Left ventricle myocardium superior (tissue), 1 donor: ENCODE results near the gene CIDEC. TPM values are rescaled to one million over a fixed set of nuclear protein-coding genes. Genes with fewer than 3 reads are reported as not detected.
A peak's percentile ranks its signal among the peaks of the same experiment; 100 is the strongest.
"Not testable (repeated sequence)": the region's sequence is repeated elsewhere in the genome, so short reads cannot be mapped to it uniquely, and the experiment has no call there.

ENCODE experiments used
- ATAC-seq: fragments of 200-7000 bp; cut with Tn5 transposase; one replicate; pipeline ENCODE4 v1.9.1; 2020; ENCODE audit warnings: mild to moderate bottlenecking, moderate library complexity
- DNase-seq: peaks from one replicate; pipeline ENCODE4 v3.0.0-alpha.2; 2020
- intact Hi-C: fragments of 100-400 bp; cut with micrococcal nuclease; formaldehyde crosslinking; loops from one replicate; pipeline ENCODE4 v1.11.0; 2022
- total RNA-seq: library from RNA; stranded (reverse); fragmentation: NEBNext Ultra II Directional; extraction: Animal tissue kit (Norgen Biotek cat#: 25700); gene quantifications from one replicate; pipeline ENCODE4 v1.2.1, GENCODE V29; 2021
- donor health status: DM: no; HTN: yes; CAD: no; lungs with severe emphysema.

CIDEC gene
- total RNA-seq, 1 donor from 2014 or later, result 2.5 TPM

DNA sequence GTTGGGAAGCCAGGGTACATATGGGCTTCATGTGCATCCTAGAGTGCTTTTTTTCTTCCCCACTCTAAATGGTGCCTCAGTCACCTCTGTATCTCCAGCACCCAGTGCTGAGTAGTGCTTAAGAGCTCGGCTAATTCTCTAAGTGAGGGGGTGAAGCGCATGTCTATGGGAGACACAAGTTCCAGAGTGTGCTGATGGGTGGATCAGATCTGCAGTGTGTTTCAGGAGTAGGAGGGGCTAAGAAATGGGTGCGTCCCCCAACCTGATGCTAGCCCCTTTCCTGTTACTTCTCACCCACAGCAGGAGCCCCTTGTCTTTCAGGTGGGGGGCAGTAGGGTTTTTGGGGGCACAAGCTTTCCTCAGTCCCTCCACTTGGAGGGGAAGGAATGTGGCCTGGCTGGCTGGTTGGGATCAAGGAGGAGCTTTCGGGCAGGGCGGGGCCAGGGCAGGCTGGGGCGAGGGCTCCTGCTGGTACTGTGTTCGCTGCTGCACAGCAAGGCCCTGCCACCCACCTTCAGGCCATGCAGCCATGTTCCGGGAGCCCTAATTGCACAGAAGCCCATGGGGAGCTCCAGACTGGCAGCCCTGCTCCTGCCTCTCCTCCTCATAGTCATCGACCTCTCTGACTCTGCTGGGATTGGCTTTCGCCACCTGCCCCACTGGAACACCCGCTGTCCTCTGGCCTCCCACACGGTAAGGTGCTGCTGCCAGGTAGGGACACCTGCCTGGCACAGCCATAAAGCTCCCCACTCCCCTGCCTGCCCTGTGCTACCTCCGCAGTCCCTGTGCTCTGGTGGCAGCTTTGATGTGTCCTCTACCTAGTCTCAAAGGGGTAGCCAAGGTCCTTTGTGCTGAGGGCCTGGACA is 22.6 kb upstream of the CIDEC start, which contains the start of gene IL17RE:
IL17RE (plus strand) TSS at position 477 of the 866 bp plus-strand sequence; CDS start at position 562, 85 bp downstream.
- no peak for ATAC-seq
- no peak for DNase-seq
- intact Hi-C loops, result no loop called here

DNA sequence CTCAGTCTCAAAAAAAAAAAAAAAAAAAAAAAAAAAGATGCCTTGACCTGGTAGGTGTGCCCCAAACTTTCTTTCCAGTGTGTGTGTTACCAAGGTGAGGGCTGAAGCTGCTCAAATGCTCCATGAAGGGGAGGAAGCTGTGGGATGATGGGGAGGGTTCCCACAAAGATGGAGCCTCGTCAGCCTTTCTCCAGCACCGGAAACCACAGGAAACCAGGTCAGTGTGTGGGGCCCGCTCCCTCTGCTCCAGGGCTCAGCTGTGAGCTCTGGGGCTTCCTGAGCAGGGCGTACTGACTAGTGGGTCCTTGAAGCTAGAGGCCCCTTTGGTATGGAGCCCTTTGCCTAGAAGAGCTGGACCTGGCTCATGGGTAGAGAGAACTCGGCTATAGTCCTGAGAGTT is 21.9 kb upstream of the CIDEC start:
- DNase-seq, result no peak
- no peak for ATAC-seq
- intact Hi-C loops, result no loop called here

DNA sequence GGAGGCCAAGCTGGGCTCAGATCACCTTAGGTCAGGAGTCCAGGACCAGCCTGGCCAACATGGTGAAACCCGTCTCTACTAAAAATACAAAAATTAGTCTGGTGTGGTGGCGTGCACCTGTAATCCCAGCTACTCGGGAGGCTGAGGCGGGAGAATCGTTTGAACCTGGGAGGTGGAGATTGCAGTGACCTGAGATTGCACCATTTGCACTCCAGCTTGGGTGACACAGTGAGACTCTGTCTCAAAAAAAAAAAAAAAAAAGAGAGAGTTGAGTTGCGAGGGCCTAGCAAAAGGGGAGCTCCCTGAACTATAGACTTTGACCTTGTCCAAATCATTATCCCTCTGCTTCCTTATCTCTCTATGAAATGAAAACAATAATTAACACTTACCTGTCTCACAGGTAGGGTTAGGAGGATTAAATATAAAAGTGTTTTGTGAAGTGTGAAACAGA is 20.9 kb upstream of the CIDEC start:
- ATAC-seq, intact Hi-C loops, DNase-seq: not testable (repeated sequence)

DNA sequence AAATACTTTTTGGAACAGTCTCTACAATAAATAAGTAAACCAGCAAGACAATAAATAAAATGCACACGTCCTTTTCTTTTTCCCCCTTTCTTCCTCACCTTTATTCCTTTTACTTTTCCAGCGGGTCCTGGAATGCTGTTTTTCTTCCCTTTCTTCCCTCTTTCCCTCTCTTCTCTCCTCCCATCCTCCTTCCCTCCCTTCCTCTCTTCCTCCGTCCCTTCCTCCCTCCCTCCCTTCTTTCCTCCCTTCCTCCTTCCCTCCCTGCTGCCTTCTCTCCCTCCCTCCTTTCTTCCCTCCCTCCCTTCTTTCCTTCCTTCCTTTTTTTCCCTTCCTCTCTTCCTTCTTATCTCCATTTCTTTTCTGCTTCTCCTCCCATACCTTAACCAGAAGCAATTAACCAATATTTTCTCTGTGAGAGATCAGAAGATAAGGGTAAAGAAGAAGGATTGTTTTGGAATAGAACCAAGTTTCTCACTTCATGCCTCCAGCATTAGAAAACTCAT is 19.3 kb upstream of the CIDEC start:
- no peak for DNase-seq
- intact Hi-C loops, result no loop called here
- ATAC-seq, result no peak

GRCh38 chr3:9898467-9899241 is 18.6 kb upstream of the CIDEC start:
- intact Hi-C loops, result no loop called here

GRCh38 chr3:9897408-9898372 is 17.6 kb upstream of the CIDEC start:
- ATAC-seq (no peak), DNase-seq (no peak)
- intact Hi-C loops, result no loop called here

More at GRCh38 chr3:9898467-9899241, 18.6 kb upstream of the CIDEC start:
- DNase-seq, result no peak
- no peak for ATAC-seq

- intact Hi-C loops, ATAC-seq, DNase-seq: not testable (repeated sequence)
Measured at GRCh38 chr3:9896755-9897407, 16.8 kb upstream of the CIDEC start.

- DNase-seq, ATAC-seq, intact Hi-C loops: not testable (repeated sequence)
Measured at GRCh38 chr3:9895715-9896114, 15.7 kb upstream of the CIDEC start.

- ATAC-seq, result no peak
- intact Hi-C loops, result no loop called here
- no peak for DNase-seq
Measured at GRCh38 chr3:9893739-9894138, 13.7 kb upstream of the CIDEC start.

DNA sequence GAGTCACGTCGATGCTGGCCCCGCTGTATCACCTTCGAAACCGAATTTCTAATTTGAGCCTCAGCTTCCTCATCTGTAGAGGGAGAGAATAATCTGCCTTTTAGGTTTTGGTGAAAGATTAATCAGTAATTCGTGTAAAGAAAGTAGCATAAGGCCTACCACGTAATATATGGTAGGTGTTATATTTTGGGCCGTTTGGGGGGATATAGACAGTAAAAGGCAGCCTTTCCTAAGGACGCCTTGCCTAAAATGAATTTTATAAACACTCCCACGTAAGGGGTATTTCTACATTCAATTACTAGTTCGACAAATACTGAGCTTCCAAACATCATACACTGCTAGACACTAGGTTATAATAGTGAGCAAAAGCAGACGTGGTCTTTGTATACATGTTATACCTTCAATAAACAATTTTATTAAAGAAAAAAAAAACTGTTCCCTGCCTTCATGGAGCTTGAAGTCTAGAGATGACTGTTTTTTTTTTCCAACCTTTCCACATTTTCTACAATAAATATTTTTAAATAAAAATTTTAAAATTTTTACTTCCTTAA is 11.1 kb upstream of the CIDEC start:
- no peak for DNase-seq
- ATAC-seq, result no peak
- intact Hi-C loops, result no loop called here

- intact Hi-C loops, result no loop called here
- ATAC-seq (peak; percentile 99), DNase-seq (peak; percentile 93)
Measured at GRCh38 chr3:9890249-9891071, 10.4 kb upstream of the CIDEC start, which contains the start of gene JAGN1. Gene JAGN1 (plus strand): TSS chr3:9890610. CDS start chr3:9890723, 113 bp downstream.

- ATAC-seq (no peak), DNase-seq (no peak)
- intact Hi-C loops, result no loop called here
Measured at GRCh38 chr3:9889405-9889804, 9.4 kb upstream of the CIDEC start.

DNA sequence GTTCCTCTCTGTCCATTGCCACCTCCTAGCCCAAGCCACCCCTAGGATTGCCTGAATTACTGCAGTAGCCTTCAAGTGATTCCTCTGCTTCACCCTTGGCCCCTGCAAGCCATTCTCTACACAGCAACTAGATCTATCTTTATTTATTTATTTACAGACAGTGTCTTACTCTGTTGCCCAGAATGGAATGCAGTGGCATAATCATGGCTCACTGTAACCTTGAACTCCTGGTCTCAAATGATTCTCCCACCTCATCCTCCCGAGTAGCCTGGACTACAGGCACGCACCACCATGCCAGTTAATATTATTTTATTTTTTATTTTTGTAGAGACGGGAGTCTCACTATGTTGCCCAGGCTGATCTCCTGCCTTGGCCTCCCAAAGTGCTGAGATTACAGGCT is 8.5 kb upstream of the CIDEC start:
- DNase-seq (no peak), ATAC-seq (no peak)
- intact Hi-C loops, result no loop called here

GRCh38 chr3:9887480-9887879 is 7.4 kb upstream of the CIDEC start:
- ATAC-seq (no peak), DNase-seq (no peak)
- intact Hi-C loops, result no loop called here

GRCh38 chr3:9886328-9886727 is 6.3 kb upstream of the CIDEC start:
- ATAC-seq (no peak), DNase-seq (no peak)
- intact Hi-C loops, result no loop called here

GRCh38 chr3:9884555-9885165 is 4.6 kb upstream of the CIDEC start:
- ATAC-seq, result no peak
- DNase-seq, result no peak
- intact Hi-C loops, result no loop called here
